Neuronal stem cell (in vitro differentiated cells): ENCODE results near the gene ADCK1.
A peak's percentile ranks its signal among the peaks of the same experiment; 100 is the strongest.
"Not testable (repeated sequence)": the region's sequence is repeated elsewhere in the genome, so short reads cannot be mapped to it uniquely, and the experiment has no call there.

Experiments
- DNase-seq: peaks from one replicate; pipeline ENCODE4 v3.0.0-alpha.2; 2013; ENCODE audit warnings: low spot score
- H2AFZ ChIP-seq: one replicate; pipeline ENCODE4 v1.6.1; 2013; ENCODE audit warnings: mild to moderate bottlenecking, low read length, inconsistent platforms
- H2AK5ac ChIP-seq: 2 replicates; pipeline ENCODE4 v1.6.1; 2013; ENCODE audit warnings: low read depth, mild to moderate bottlenecking, inconsistent platforms, low read length, moderate library complexity, mixed read lengths
- H2BK120ac ChIP-seq: 2 replicates; pipeline ENCODE4 v1.6.1; 2013; ENCODE audit warnings: low read depth, mild to moderate bottlenecking, inconsistent platforms, low read length, moderate library complexity, mixed read lengths
- H2BK12ac ChIP-seq: one replicate; pipeline ENCODE4 v1.6.1; 2013; ENCODE audit warnings: low read length, inconsistent platforms
- H2BK15ac ChIP-seq: 2 replicates; pipeline ENCODE4 v1.6.1; 2013; ENCODE audit warnings: mild to moderate bottlenecking, low read length, inconsistent platforms, mixed read lengths
- H2BK5ac ChIP-seq: one replicate; pipeline ENCODE4 v1.6.1; 2013; ENCODE audit warnings: inconsistent platforms, mild to moderate bottlenecking, low read length, moderate library complexity
- H3K14ac ChIP-seq: one replicate; pipeline ENCODE4 v1.6.1; 2013; ENCODE audit warnings: low read length, inconsistent platforms
- H3K18ac ChIP-seq: 2 replicates; pipeline ENCODE4 v1.6.1; 2013; ENCODE audit warnings: low read length, inconsistent platforms
- H3K23ac ChIP-seq: 2 replicates; pipeline ENCODE4 v1.6.1; 2013; ENCODE audit warnings: low read depth, mild to moderate bottlenecking, mixed read lengths, low read length, inconsistent platforms; ENCODE audit not compliant: poor library complexity
- H3K27ac ChIP-seq: replicated peaks from 3 replicates; pipeline ENCODE4 v1.5.1; 2013; ENCODE audit warnings: low read length, inconsistent platforms
- H3K27me3 ChIP-seq, 3 experiments: 2 replicates each; pipeline ENCODE4 v1.6.1; 2013; ENCODE audit warnings: low read length in 3 of 3, mild to moderate bottlenecking in 2 of 3, inconsistent platforms in 1 of 3, low read depth in 1 of 3, mixed read lengths in 1 of 3, moderate library complexity in 1 of 3; ENCODE audit not compliant: control insufficient read depth in 3 of 3, insufficient read depth in 3 of 3
- H3K36me3 ChIP-seq, 2 donors: replicated peaks in 1 of 2; 2 replicates each; pipeline ENCODE4 v1.6.1; 2013; ENCODE audit warnings: low read length in 2 of 2; ENCODE audit not compliant: control insufficient read depth in 2 of 2, insufficient read depth in 2 of 2
- H3K4ac ChIP-seq: 2 replicates; pipeline ENCODE4 v1.6.1; 2013; ENCODE audit warnings: inconsistent platforms, mild to moderate bottlenecking, low read length, moderate library complexity
- H3K4me1 ChIP-seq, 2 donors: 1 replicate in 1 of 2; 2 replicates in 1 of 2; pipeline ENCODE4 v1.6.1; 2013; ENCODE audit warnings: low read length in 2 of 2, low read depth in 1 of 2; ENCODE audit not compliant: control insufficient read depth in 2 of 2, insufficient read depth in 1 of 2
- H3K4me2 ChIP-seq: one replicate; pipeline ENCODE4 v1.6.1; 2013; ENCODE audit warnings: mild to moderate bottlenecking, low read length, inconsistent platforms; ENCODE audit not compliant: insufficient read depth, poor library complexity, severe bottlenecking
- H3K4me3 ChIP-seq, 2 donors: 2 replicates each; pipeline ENCODE4 v1.5.1; 2013; ENCODE audit warnings: low read length in 2 of 2, mild to moderate bottlenecking in 2 of 2, inconsistent platforms in 1 of 2, moderate library complexity in 1 of 2
- H3K79me1 ChIP-seq: one replicate; pipeline ENCODE4 v1.6.1; 2013; ENCODE audit warnings: low read depth, mild to moderate bottlenecking, inconsistent platforms, low read length, moderate library complexity
- H3K9ac ChIP-seq: one replicate; pipeline ENCODE4 v1.6.1; 2013; ENCODE audit warnings: mild to moderate bottlenecking, low read depth, low read length, inconsistent platforms; ENCODE audit not compliant: poor library complexity
- H3K9me3 ChIP-seq, 2 donors: replicated peaks in 1 of 2; 2 replicates each; pipeline versions ENCODE3 to v1.6.1; 2013; ENCODE audit warnings: low read length in 2 of 2, mild to moderate bottlenecking in 2 of 2, inconsistent platforms in 1 of 2, low read depth in 1 of 2, mixed read lengths in 1 of 2, moderate library complexity in 1 of 2; ENCODE audit not compliant: control insufficient read depth in 2 of 2, insufficient read depth in 1 of 2
- H4K8ac ChIP-seq: one replicate; pipeline ENCODE4 v1.6.1; 2013; ENCODE audit warnings: low read depth, mild to moderate bottlenecking, inconsistent platforms, low read length, moderate library complexity
- H4K91ac ChIP-seq: one replicate; pipeline ENCODE4 v1.6.1; 2013; ENCODE audit warnings: low read length, low read depth, mild to moderate bottlenecking, inconsistent platforms; ENCODE audit not compliant: poor library complexity
- WGBS, 2 donors: extraction: QIAGEN DNeasy Blood & Tissue Kit; methylation state at CpG; one replicate each; pipeline ENCODE4 v1.1.7; 2013; ENCODE audit warnings: missing lambda C conversion rate in 2 of 2, mixed read lengths in 1 of 2; ENCODE audit not compliant: insufficient read length in 2 of 2, insufficient replicate concordance in 1 of 2; ENCODE audit errors: extremely low coverage in 2 of 2; 5-methylcytosine and 5-hydroxymethylcytosine counted together

ADCK1 gene

GRCh38 chr14:77955816-77956484 is 156.0 kb downstream of the ADCK1 start:
- H4K91ac ChIP-seq, result no peak overlapping the region
- H3K4me3 ChIP-seq, result no peak overlapping the region
- no CpG with 5 or more reads among the region's 13 CpGs for WGBS, 2 donors
- H3K23ac ChIP-seq, result no peak overlapping the region
- H2BK15ac ChIP-seq, result no peak overlapping the region
- no peak overlapping the region for H4K8ac ChIP-seq
- H3K4ac ChIP-seq, result no peak overlapping the region
- H3K4me2 ChIP-seq, result no peak overlapping the region
- H3K79me1 ChIP-seq, result no peaks in the 10 kb centered on the region
- H3K18ac ChIP-seq, result peak overlapping the region; percentile 44
- no peaks in the 10 kb centered on the region for H3K27me3 ChIP-seq
- no peak overlapping the region for H3K27ac ChIP-seq
- no peaks in the 10 kb centered on the region for H3K36me3 ChIP-seq
- peak overlapping the region; percentile 14 for H2AFZ ChIP-seq
- no peak overlapping the region for H2AK5ac ChIP-seq
- H3K9ac ChIP-seq, result no peak overlapping the region
- peaks cover 0 to 6% of the 10 kb centered on the region in 2 donors for H3K4me1 ChIP-seq
- no peak for DNase-seq
- no peak overlapping the region for H2BK5ac ChIP-seq
- no peak overlapping the region for H3K14ac ChIP-seq
- no peak overlapping the region for H2BK120ac ChIP-seq
- no peak overlapping the region for H2BK12ac ChIP-seq
- H3K9me3 ChIP-seq, result no peaks in the 10 kb centered on the region

GRCh38 chr14:77959686-77960085 is 159.8 kb downstream of the ADCK1 start:
- H4K91ac ChIP-seq, H3K4me3 ChIP-seq, H3K4me2 ChIP-seq, DNase-seq, H3K4ac ChIP-seq, H2BK15ac ChIP-seq, H2AFZ ChIP-seq, H2BK12ac ChIP-seq, H3K27me3 ChIP-seq, H3K18ac ChIP-seq, H3K14ac ChIP-seq, H2BK5ac ChIP-seq, H3K4me1 ChIP-seq, H3K23ac ChIP-seq, H3K9ac ChIP-seq, H3K9me3 ChIP-seq, H4K8ac ChIP-seq, H3K79me1 ChIP-seq, H3K36me3 ChIP-seq, H3K27ac ChIP-seq, H2BK120ac ChIP-seq, H2AK5ac ChIP-seq: not testable (repeated sequence)
- no CpG with 5 or more reads among the region's 3 CpGs for WGBS, 2 donors

GRCh38 chr14:77961847-77962580 is 162.1 kb downstream of the ADCK1 start:
- H4K8ac ChIP-seq, result no peak overlapping the region
- WGBS, 2 donors, result no CpG with 5 or more reads among the region's 9 CpGs
- no peak overlapping the region for H3K18ac ChIP-seq
- H3K4ac ChIP-seq, result no peak overlapping the region
- H3K79me1 ChIP-seq, result no peaks in the 10 kb centered on the region
- no peaks in the 10 kb centered on the region for H3K36me3 ChIP-seq
- no peak overlapping the region for H2BK120ac ChIP-seq
- H2AFZ ChIP-seq, result no peak overlapping the region
- H3K9me3 ChIP-seq, result no peaks in the 10 kb centered on the region
- no peak overlapping the region for H3K4me3 ChIP-seq
- no peak overlapping the region for H3K14ac ChIP-seq
- H2BK15ac ChIP-seq, result no peak overlapping the region
- no peaks in the 10 kb centered on the region for H3K4me1 ChIP-seq
- no peak overlapping the region for H2BK5ac ChIP-seq
- no peak overlapping the region for H3K4me2 ChIP-seq
- no peak overlapping the region for H2AK5ac ChIP-seq
- no peak for DNase-seq
- peaks cover 0 to 26% (median 9%) of the 10 kb centered on the region in 3 experiments for H3K27me3 ChIP-seq
- H3K27ac ChIP-seq, result no peak overlapping the region
- no peak overlapping the region for H4K91ac ChIP-seq
- no peak overlapping the region for H2BK12ac ChIP-seq
- H3K9ac ChIP-seq, result no peak overlapping the region
- H3K23ac ChIP-seq, result no peak overlapping the region

DNA sequence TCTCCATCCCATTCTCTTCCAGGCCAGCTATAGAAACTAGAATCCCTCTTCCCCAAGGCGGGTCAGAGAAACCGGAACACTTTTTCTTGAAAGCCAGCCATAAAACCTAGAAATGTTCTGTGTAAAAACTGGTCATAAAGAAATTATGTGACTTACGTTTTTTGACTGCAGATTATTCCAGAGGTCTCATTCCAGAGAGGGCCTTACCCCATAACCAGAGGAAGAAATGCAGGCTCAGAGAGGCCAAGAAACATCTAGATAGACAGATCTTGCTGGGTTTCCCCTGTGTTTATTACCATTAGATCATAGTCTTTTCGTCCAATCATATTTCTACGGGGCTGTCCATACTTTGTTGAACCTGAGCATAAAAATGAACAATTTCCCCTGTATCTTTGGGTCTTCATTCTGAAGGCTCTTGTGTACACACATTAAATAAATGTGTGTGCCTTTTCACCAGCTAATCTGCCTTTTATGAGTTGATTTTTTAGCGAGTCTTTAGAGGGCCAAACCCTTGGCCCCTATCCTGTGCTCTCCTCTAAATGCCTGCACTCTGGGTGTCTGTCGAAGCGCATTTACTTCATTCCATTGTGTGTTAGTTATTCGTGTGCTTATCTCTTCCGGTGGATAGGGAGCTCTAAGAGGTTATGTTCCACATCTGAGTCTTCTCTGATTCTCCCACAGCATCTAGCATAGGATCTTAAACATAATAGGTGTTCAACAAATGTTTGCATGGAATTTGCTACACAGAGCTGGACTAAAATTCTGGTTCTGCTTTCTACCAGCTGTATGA is 163.0 kb downstream of the ADCK1 start:
- Histone ChIP-seq H2BK12ac (no peak overlapping the region), H3K14ac (no peak overlapping the region), H3K9ac (no peak overlapping the region), H3K4me1 (no peaks in the 10 kb centered on the region), H2BK120ac (no peak overlapping the region), H3K4me2 (no peak overlapping the region), H3K9me3 (no peaks in the 10 kb centered on the region), H3K18ac (no peak overlapping the region), H3K4me3 (no peak overlapping the region), H2AFZ (no peak overlapping the region), H4K91ac (no peak overlapping the region), H3K27me3 (peaks cover 0 to 34% (median 9%) of the 10 kb centered on the region in 3 experiments), H2BK5ac (no peak overlapping the region), H3K23ac (no peak overlapping the region), H3K79me1 (no peaks in the 10 kb centered on the region), H3K36me3 (no peaks in the 10 kb centered on the region), H4K8ac (no peak overlapping the region), H2BK15ac (no peak overlapping the region), H3K4ac (no peak overlapping the region), H2AK5ac (no peak overlapping the region), H3K27ac (no peak overlapping the region)
- DNase-seq, result no peak
- WGBS, 2 donors, result no CpG with 5 or more reads among the region's 10 CpGs
